ENCODE measurements around the gene OS9.
"Not testable (repeated sequence)": the region's sequence is repeated elsewhere in the genome, so short reads cannot be mapped to it uniquely, and the experiment has no call there.

The OS9 gene

DNA sequence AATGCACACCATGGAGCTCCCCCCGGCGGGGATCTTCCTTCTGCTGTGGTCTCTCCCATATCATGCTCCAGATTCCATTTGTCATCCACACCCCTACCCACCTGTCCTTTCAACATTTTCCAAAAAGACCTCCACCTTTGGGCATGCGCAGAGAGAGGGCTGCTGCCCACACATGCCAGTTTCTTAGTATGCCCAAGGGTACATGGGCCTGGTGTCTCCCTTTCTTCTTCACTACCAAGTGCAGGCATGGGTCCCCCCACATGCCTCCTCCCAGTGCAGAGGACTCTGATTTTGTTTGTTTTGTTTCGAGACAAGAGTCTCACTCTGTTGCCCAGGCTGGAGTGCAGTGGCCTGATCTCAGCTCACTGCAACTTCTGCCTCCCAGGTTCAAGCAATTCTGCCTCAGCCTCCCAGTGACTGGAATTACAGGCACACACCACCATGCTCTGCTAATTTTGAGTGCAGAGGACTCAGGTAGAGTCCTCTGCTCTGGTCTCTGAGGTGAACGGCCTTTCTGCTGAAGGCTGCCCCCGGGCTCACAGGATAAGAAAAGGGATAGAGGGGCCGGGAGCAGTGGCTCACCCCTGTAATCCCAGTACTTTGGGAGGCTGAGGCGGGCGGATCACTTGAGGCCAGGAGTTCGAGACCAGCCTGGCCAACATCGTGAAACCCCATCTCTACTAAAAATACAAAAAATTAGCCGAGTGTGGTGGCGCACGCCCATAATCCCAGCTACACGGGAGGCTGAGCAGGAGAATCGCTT, 28.1 kb downstream of the OS9 start:
- not testable (repeated sequence) for H3K4me1 ChIP-seq (ENCODE audit: control insufficient read depth in 2 of 2, insufficient read depth in 2 of 2, low read length in 2 of 2); H3K9me3 ChIP-seq (ENCODE audit: control insufficient read depth in 2 of 2, low read length in 2 of 2); H3K9ac ChIP-seq (ENCODE audit: low read depth in 1 of 2, low read length in 2 of 2); H3K27me3 ChIP-seq (ENCODE audit: control insufficient read depth in 2 of 2, insufficient read depth in 2 of 2, low read length in 2 of 2); H3K27ac ChIP-seq (ENCODE audit: low read depth in 2 of 2, low read length in 2 of 2); H3K4me3 ChIP-seq (ENCODE audit: low read length in 2 of 2)
- peaks cover 28 to 45% of the 10 kb centered on the region in 2 donors for H3K36me3 ChIP-seq (ENCODE audit: control insufficient read depth in 2 of 2, insufficient read depth in 2 of 2, low read length in 2 of 2)

DNA sequence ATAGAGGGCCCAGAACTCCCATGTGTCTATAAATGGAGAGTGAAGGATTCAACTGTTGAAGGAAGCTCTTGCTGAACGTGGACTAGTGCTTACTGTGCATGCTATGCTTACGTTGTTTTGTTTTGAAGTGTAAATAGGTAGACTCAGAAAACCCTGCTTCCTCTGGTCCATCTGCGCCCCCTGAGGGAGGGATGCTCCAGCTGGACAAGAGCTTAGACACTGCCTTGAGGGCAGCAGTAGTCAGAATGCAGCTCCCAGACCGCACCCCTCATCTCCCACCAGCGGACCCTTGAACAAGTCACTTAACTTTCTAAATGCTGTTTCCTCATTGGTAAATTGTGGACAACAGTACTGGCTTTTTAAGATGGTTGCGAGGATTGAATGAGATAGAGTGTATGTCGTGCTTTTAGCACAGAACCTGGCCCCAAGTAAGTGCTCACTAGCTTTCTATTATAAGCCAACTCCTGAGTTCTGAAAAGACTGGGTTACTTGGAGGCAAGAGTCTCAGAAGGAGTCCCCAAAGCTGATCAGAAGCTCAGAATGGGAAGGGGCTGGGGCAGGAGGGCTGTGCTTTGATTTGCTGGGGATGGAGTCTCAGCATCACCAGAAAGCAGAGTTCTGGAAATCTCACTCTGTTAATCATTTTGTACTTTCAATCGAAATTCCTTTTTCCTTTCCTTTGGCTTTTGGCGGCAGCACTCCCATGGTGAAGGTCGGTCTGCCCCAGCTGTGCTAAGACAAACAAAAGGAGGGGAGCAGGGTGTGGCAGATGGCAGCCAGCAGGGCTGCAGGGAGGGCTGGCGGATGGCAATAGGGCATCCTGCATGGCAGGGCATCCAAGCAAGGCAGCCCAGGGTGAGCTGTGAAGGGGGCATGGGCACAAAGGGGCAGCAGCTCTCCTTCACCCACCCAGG, 29.0 kb downstream of the OS9 start:
- H3K36me3 ChIP-seq (ENCODE audit: control insufficient read depth in 2 of 2, insufficient read depth in 2 of 2, low read length in 2 of 2): peaks cover 22 to 39% of the 10 kb centered on the region in 2 donors
- H3K27ac ChIP-seq (ENCODE audit: low read depth in 2 of 2, low read length in 2 of 2): no peak overlapping the region

DNA sequence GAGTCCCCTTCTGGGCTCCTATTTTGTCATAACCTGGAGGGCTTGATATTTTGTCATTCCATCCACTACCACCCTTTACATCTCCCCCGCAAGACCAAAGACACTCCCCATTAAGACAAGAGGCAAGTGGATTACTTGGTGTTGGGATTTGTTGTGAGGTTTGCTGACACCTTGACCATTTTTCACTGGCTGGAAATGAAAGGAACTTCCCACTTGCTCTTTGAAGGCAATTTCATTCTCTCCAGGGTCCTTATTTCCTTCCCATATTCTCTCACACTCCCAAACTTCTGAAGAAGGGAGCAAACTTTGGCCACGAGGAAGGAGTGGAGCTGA, 29.7 kb downstream of the OS9 start:
- H3K27ac ChIP-seq (ENCODE audit: low read depth in 2 of 2, low read length in 2 of 2): no peak overlapping the region
- peaks cover 7 to 8% of the 10 kb centered on the region in 2 donors for H3K27me3 ChIP-seq (ENCODE audit: control insufficient read depth in 2 of 2, insufficient read depth in 2 of 2, low read length in 2 of 2)
- no peak overlapping the region for H3K9ac ChIP-seq (ENCODE audit: low read depth in 1 of 2, low read length in 2 of 2)
- no peaks in the 10 kb centered on the region for H3K9me3 ChIP-seq (ENCODE audit: control insufficient read depth in 2 of 2, low read length in 2 of 2)
- peaks cover 17 to 34% of the 10 kb centered on the region in 2 donors for H3K36me3 ChIP-seq (ENCODE audit: control insufficient read depth in 2 of 2, insufficient read depth in 2 of 2, low read length in 2 of 2)
- no peak overlapping the region for H3K4me3 ChIP-seq (ENCODE audit: low read length in 2 of 2)
- peaks cover 0 to 6% of the 10 kb centered on the region in 2 donors for H3K4me1 ChIP-seq (ENCODE audit: control insufficient read depth in 2 of 2, insufficient read depth in 2 of 2, low read length in 2 of 2)

More for the DNA sequence above, 29.0 kb downstream of the OS9 start:
- Histone ChIP-seq H3K9ac (ENCODE audit: low read depth in 1 of 2, low read length in 2 of 2) (no peak overlapping the region), H3K27me3 (ENCODE audit: control insufficient read depth in 2 of 2, insufficient read depth in 2 of 2, low read length in 2 of 2) (peaks cover 7 to 8% of the 10 kb centered on the region in 2 donors), H3K4me1 (ENCODE audit: control insufficient read depth in 2 of 2, insufficient read depth in 2 of 2, low read length in 2 of 2) (peaks cover 0 to 6% of the 10 kb centered on the region in 2 donors), H3K9me3 (ENCODE audit: control insufficient read depth in 2 of 2, low read length in 2 of 2) (no peaks in the 10 kb centered on the region), H3K4me3 (ENCODE audit: low read length in 2 of 2) (no peak overlapping the region)

DNA sequence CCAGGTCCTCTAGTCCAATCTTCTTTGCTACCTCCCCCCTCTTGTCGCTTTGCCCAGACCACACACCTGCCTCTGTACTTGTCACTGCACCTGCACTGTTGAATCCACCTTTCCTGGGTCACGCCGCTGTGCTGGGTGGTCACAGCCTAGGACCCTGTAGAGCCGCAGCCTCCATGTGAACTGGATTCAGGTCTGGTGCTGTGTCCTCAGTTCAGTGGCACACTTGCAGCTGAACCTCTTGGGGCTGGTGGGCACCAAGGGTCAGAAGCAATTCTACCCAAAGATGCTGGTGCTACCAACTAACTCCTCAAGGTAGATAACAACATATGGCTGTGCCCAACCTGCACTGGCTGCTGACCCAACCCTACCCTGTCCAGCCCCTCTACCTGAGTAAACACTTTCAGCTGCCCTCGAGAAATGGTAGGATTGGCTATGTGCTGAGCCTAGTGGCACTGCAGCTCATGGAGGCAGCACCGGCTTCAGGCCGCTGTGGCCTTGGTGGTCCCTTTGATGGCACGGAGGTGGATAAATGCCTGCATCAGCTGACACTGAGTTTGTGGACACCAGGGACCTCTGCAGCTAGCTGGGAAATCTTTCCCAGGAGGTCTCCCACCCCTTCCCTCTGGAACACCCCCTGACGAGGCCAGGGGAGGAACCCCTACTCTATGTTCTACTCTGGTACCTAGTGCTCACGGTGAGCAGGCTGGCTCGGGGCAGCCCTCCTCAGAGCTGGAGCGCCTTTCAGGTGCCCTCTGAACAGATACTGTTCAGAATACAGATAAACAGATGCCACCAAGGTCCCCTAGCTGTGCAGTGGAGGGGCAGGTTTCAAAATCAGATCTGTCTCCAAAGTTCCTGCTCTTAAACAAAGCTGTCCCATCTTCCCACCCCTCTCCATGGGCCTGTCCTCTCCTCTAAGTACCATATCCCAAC, 30.3 kb downstream of the OS9 start:
- Histone ChIP-seq H3K4me1 (ENCODE audit: control insufficient read depth in 2 of 2, insufficient read depth in 2 of 2, low read length in 2 of 2) (peaks cover 0 to 6% of the 10 kb centered on the region in 2 donors), H3K9ac (ENCODE audit: low read depth in 1 of 2, low read length in 2 of 2) (no peak overlapping the region), H3K4me3 (ENCODE audit: low read length in 2 of 2) (no peak overlapping the region), H3K27ac (ENCODE audit: low read depth in 2 of 2, low read length in 2 of 2) (no peak overlapping the region), H3K9me3 (ENCODE audit: control insufficient read depth in 2 of 2, low read length in 2 of 2) (no peaks in the 10 kb centered on the region), H3K27me3 (ENCODE audit: control insufficient read depth in 2 of 2, insufficient read depth in 2 of 2, low read length in 2 of 2) (peaks cover 7 to 8% of the 10 kb centered on the region in 2 donors), H3K36me3 (ENCODE audit: control insufficient read depth in 2 of 2, insufficient read depth in 2 of 2, low read length in 2 of 2) (peaks cover 10 to 27% of the 10 kb centered on the region in 2 donors)

DNA sequence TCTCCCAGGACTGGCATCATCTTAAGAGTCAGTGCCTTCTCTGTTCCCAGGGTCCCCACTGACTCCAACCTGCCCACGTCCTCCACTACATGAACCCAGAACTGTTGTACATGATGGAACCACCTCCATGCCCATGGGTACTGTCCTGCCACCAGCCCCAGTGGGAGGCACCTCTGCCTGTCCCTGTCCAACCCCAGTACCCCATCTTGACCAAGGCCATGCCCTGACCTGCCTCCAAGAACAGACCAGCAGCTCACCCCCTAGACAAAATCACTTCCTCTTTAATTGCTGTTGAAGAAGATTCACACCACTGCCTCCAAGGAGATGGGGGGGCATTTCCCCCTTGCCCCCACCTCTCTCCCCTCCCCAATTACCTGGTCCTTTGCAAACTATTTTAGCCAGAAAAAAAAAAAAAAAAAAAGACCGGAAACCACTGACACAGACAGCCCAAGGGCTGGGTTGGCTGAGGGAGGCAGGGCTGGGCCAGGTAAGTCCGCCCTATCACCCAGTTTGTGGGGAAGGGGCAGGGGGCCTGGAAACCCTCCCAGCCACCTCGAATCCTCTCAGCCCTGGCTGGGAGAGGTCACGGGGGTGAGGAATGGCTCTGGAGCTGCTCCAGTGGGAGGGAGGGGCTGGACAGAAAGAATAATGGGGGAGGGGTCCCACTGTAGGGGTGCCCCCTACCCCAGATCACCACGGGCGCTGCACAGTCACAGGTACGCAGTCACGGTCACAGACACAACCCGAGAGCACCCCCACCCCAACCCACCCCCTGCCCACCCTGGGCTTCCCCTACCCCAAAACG, 31.2 kb downstream of the OS9 start:
- H3K9me3 ChIP-seq (ENCODE audit: control insufficient read depth in 2 of 2, low read length in 2 of 2): no peaks in the 10 kb centered on the region
- peaks cover 7 to 13% of the 10 kb centered on the region in 2 donors for H3K27me3 ChIP-seq (ENCODE audit: control insufficient read depth in 2 of 2, insufficient read depth in 2 of 2, low read length in 2 of 2)
- no peak overlapping the region for H3K9ac ChIP-seq (ENCODE audit: low read depth in 1 of 2, low read length in 2 of 2)
- peaks cover 0 to 6% of the 10 kb centered on the region in 2 donors for H3K4me1 ChIP-seq (ENCODE audit: control insufficient read depth in 2 of 2, insufficient read depth in 2 of 2, low read length in 2 of 2)
- H3K4me3 ChIP-seq (ENCODE audit: low read length in 2 of 2): no peak overlapping the region
- H3K36me3 ChIP-seq (ENCODE audit: control insufficient read depth in 2 of 2, insufficient read depth in 2 of 2, low read length in 2 of 2): peaks cover 9 to 18% of the 10 kb centered on the region in 2 donors
- H3K27ac ChIP-seq (ENCODE audit: low read depth in 2 of 2, low read length in 2 of 2): no peak overlapping the region

DNA sequence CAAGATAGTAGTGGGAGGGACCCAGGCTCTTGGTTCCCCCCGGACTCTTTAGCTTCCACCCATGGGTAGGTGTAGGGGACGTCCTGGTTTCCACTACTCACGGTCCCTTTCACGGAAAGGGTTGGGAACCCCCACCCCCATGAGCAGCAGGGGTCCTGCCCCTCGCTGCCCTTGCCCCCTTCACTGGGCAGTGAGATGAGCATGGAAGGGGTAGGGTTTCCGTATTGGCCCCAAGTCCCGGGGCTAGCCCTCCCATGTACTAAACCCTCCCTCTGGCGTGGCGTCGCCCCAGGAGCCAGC, 31.9 kb downstream of the OS9 start:
- Histone ChIP-seq H3K9me3 (ENCODE audit: control insufficient read depth in 2 of 2, low read length in 2 of 2) (no peaks in the 10 kb centered on the region), H3K27ac (ENCODE audit: low read depth in 2 of 2, low read length in 2 of 2) (no peak overlapping the region), H3K9ac (ENCODE audit: low read depth in 1 of 2, low read length in 2 of 2) (no peak overlapping the region), H3K36me3 (ENCODE audit: control insufficient read depth in 2 of 2, insufficient read depth in 2 of 2, low read length in 2 of 2) (peaks cover 5 to 14% of the 10 kb centered on the region in 2 donors), H3K27me3 (ENCODE audit: control insufficient read depth in 2 of 2, insufficient read depth in 2 of 2, low read length in 2 of 2) (peaks cover 7 to 15% of the 10 kb centered on the region in 2 donors), H3K4me3 (ENCODE audit: low read length in 2 of 2) (peak overlapping the region in 1 of 2 donors; percentile 78), H3K4me1 (ENCODE audit: control insufficient read depth in 2 of 2, insufficient read depth in 2 of 2, low read length in 2 of 2) (peaks cover 0 to 6% of the 10 kb centered on the region in 2 donors)

DNA sequence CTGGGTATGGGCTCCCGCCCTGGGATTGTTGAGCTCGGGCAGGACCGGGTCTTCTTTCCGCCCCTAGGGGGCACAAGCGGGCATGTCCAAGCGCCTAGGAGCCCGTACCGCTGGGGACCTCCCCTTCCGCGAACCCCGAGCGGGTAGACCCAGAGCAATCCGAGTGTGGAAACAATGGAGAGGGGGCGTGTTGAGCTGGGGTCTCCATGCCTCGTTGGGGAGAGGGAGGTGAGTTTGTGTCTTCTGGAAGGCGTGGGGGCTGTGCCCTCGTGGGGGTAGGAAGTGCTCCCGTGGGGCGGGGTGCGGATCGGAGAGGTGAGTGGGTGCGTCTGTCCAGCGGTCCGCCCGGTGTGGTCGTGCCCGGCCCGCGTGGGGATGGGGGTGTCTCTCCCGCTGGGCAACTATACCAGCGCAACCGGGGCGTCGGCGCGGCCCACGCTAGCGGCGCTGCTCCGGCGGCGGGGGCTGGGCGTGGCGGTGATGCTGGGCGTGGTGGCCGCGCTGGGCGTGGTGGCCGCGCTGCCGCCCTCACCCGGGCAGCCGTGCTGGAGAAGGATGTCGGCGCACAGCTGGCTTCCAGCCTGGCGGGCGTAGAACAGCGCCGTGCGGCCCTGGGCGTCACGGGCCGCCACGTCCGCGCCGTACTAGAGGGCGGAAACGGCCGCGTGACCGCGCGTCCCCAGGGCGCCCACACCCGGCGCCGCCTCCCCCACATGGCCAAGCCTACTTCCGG, 32.4 kb downstream of the OS9 start:
- peaks cover 7 to 15% of the 10 kb centered on the region in 2 donors for H3K27me3 ChIP-seq (ENCODE audit: control insufficient read depth in 2 of 2, insufficient read depth in 2 of 2, low read length in 2 of 2)
- H3K27ac ChIP-seq (ENCODE audit: low read depth in 2 of 2, low read length in 2 of 2): peak overlapping the region; percentile 55 to 65
- peaks cover under 1 to 14% of the 10 kb centered on the region in 2 donors for H3K36me3 ChIP-seq (ENCODE audit: control insufficient read depth in 2 of 2, insufficient read depth in 2 of 2, low read length in 2 of 2)

DNA sequence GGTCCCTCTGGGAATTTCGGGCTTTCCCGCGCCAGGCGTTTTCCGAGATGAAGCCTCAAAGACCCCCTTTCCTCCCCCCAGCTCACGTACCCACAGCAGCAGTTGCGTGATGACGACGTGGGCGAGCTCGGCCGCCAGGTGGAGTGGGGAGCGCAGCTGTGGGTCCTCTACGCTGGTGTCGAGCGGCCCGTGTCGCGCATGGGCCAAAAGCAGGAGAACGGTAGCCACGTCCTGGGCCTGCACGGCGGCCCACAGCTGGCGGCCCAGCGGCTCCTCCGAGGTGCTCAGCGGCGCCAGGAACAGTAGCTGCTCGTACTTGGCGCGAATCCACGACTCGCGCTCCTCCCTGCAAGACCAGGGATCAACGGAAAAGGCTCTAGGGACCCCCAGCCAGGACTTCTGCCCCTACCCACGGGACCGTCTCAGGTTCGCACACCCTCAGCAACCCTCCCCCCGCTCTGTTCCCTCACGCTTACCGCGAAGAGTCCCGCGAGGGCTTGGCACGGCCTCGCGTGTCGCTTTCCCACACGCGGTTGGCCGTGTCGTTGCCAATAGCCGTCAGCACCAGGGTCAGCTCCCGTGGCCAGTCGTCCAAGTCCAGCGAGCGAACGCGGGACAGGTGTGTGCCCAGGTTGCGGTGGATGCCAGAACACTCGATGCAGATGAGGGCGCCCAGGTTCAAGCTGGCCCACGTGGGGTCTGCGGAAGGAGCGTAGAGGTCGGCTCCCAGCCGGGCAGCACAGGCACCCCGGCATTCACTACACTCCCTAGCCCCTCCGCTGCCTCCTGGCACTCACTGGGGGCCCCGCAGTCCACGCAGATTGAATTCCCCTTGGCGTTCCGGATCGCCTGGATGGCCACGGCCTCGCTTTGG, 33.2 kb downstream of the OS9 start:
- Histone ChIP-seq H3K9ac (ENCODE audit: low read depth in 1 of 2, low read length in 2 of 2) (peak overlapping the region; percentile 44 to 65), H3K4me3 (ENCODE audit: low read length in 2 of 2) (peak overlapping the region; percentile 73 to 78), H3K27me3 (ENCODE audit: control insufficient read depth in 2 of 2, insufficient read depth in 2 of 2, low read length in 2 of 2) (peaks cover 7 to 15% of the 10 kb centered on the region in 2 donors), H3K9me3 (ENCODE audit: control insufficient read depth in 2 of 2, low read length in 2 of 2) (no peaks in the 10 kb centered on the region), H3K4me1 (ENCODE audit: control insufficient read depth in 2 of 2, insufficient read depth in 2 of 2, low read length in 2 of 2) (peaks cover 0 to 6% of the 10 kb centered on the region in 2 donors), H3K27ac (ENCODE audit: low read depth in 2 of 2, low read length in 2 of 2) (peak overlapping the region; percentile 55 to 65), H3K36me3 (ENCODE audit: control insufficient read depth in 2 of 2, insufficient read depth in 2 of 2, low read length in 2 of 2) (peaks cover 0 to 9% of the 10 kb centered on the region in 2 donors)

More for the DNA sequence above, 32.4 kb downstream of the OS9 start:
- peak overlapping the region; percentile 73 to 78 for H3K4me3 ChIP-seq (ENCODE audit: low read length in 2 of 2)
- H3K4me1 ChIP-seq (ENCODE audit: control insufficient read depth in 2 of 2, insufficient read depth in 2 of 2, low read length in 2 of 2): peaks cover 0 to 6% of the 10 kb centered on the region in 2 donors
- no peaks in the 10 kb centered on the region for H3K9me3 ChIP-seq (ENCODE audit: control insufficient read depth in 2 of 2, low read length in 2 of 2)
- H3K9ac ChIP-seq (ENCODE audit: low read depth in 1 of 2, low read length in 2 of 2): peak overlapping the region; percentile 56 to 65

Data from mucosa of rectum (tissue), 2 donors.